ENCODE measurements around the gene UCK2.
A peak's percentile ranks its signal among the peaks of the same experiment; 100 is the strongest.

The UCK2 gene

GRCh38 chr1:165856606-165857005 is 29.2 kb downstream of the UCK2 start:
- DNase-seq, result no peak

- no peak for DNase-seq
Measured at GRCh38 chr1:165857046-165857801, 29.8 kb downstream of the UCK2 start.

GRCh38 chr1:165858364-165858823 is 31.0 kb downstream of the UCK2 start:
- no peak for DNase-seq

- DNase-seq, result no peak
Measured at GRCh38 chr1:165858967-165859845, 31.8 kb downstream of the UCK2 start.

GRCh38 chr1:165860065-165860464 is 32.7 kb downstream of the UCK2 start:
- DNase-seq, result no peak

- DNase-seq, result no peak
Measured at GRCh38 chr1:165861911-165862310, 34.5 kb downstream of the UCK2 start.

- no peak for DNase-seq
Measured at GRCh38 chr1:165862448-165862847, 35.0 kb downstream of the UCK2 start.

- no peak for DNase-seq
Measured at GRCh38 chr1:165863346-165863745, 35.9 kb downstream of the UCK2 start.

GRCh38 chr1:165865633-165866340 is 38.4 kb downstream of the UCK2 start:
- DNase-seq, result no peak

- DNase-seq, result no peak
Measured at GRCh38 chr1:165869343-165869742, 41.9 kb downstream of the UCK2 start.

GRCh38 chr1:165871311-165872067 is 44.1 kb downstream of the UCK2 start:
- peak; percentile 61 for DNase-seq

- no peak for DNase-seq
Measured at GRCh38 chr1:165873481-165873880, 46.1 kb downstream of the UCK2 start.

- no peak for DNase-seq
Measured at GRCh38 chr1:165874643-165875042, 47.2 kb downstream of the UCK2 start.

- no peak for DNase-seq
Measured at GRCh38 chr1:165875171-165875570, 47.8 kb downstream of the UCK2 start.

- no peak for DNase-seq
Measured at GRCh38 chr1:165875604-165876003, 48.2 kb downstream of the UCK2 start.

GRCh38 chr1:165876121-165876520 is 48.7 kb downstream of the UCK2 start:
- DNase-seq, result no peak

GRCh38 chr1:165877411-165877810 is 50.0 kb downstream of the UCK2 start:
- no peak for DNase-seq

- DNase-seq, result no peak
Measured at GRCh38 chr1:165877940-165878556, 50.6 kb downstream of the UCK2 start.

- no peak for DNase-seq
Measured at GRCh38 chr1:165879946-165880345, 52.5 kb downstream of the UCK2 start.

- no peak for DNase-seq
Measured at GRCh38 chr1:165880993-165881392, 53.6 kb downstream of the UCK2 start.

GRCh38 chr1:165882168-165882837 is 54.9 kb downstream of the UCK2 start:
- no peak for DNase-seq

GRCh38 chr1:165883056-165883455 is 55.6 kb downstream of the UCK2 start:
- DNase-seq, result peak; percentile 61

All from NCI-H226 (cell line).